ENCODE measurements around the gene MED10.

Gene MED10

GRCh38 chr5:6348476-6349000 lies 29.8 kb downstream of the MED10 start:
- DNase-seq = no peak

GRCh38 chr5:6347673-6348072 lies 30.7 kb downstream of the MED10 start:
- DNase-seq = no peak

GRCh38 chr5:6347165-6347564 lies 31.2 kb downstream of the MED10 start:
- DNase-seq = no peak

GRCh38 chr5:6344593-6344989 lies 33.8 kb downstream of the MED10 start:
- no peak for DNase-seq

GRCh38 chr5:6343951-6344592 lies 34.3 kb downstream of the MED10 start:
- no peak for DNase-seq

GRCh38 chr5:6342689-6343315 lies 35.5 kb downstream of the MED10 start:
- peak; percentile 94 for DNase-seq

- DNase-seq = no peak
Measured at GRCh38 chr5:6340100-6340499, 38.2 kb downstream of the MED10 start.

- DNase-seq = no peak
Measured at GRCh38 chr5:6338871-6339270, 39.5 kb downstream of the MED10 start.

- DNase-seq = no peak
Measured at GRCh38 chr5:6338135-6338534, 40.2 kb downstream of the MED10 start.

GRCh38 chr5:6333182-6333905 lies 45.0 kb downstream of the MED10 start:
- no peak for DNase-seq

- DNase-seq = no peak
Measured at GRCh38 chr5:6328173-6328572, 50.2 kb downstream of the MED10 start.

- no peak for DNase-seq
Measured at GRCh38 chr5:6326776-6327175, 51.6 kb downstream of the MED10 start.

- no peak for DNase-seq
Measured at GRCh38 chr5:6322163-6322713, 56.1 kb downstream of the MED10 start.
